ENCODE measurements around the gene SH3BP4. TPM values are rescaled to one million over a fixed set of nuclear protein-coding genes. Genes with fewer than 3 reads are reported as not detected.

The SH3BP4 gene
- total and polyA plus RNA-seq, 2 of the 13 experiments (the other 11 are each of a cell fraction or from before 2014, with no cell fraction given) = 34.6 to 99.1 TPM

- TF ChIP-seq ZNF609 (CRISPR knock-in tag; IDR thresholded peaks at IDR 0.05; ENCODE audit: borderline replicate concordance) (no peak), SMAD9 (CRISPR knock-in tag; IDR thresholded peaks at IDR 0.05) (no peak), SP4 (CRISPR knock-in tag; IDR thresholded peaks at IDR 0.05) (no peak)
Measured at GRCh38 chr2:235059161-235059560, 107.3 kb downstream of the SH3BP4 start (continued).

DNA sequence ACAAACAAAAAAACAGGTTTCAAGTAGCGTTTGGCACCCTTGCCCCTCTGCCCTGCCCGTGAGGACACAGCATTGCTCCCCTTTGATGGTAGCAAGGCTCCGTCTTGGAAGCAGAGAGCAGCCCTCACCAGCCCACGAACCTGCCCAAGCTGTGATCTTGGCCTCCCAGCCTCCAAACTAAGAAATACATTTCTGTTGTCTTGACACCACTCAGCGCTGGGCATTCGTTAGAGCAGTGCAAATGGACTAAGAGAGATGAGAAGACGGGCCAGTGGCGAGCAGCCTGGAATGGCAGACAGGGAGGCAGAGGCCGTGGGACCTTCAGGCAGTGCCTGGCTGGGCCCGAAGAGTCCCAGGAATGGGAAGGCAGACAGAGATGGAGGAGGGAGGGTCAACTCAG lies 109.8 kb downstream of the SH3BP4 start:
- H2AFZ ChIP-seq (ENCODE audit: low read length) = no peak overlapping the region
- peaks cover 12% of the 10 kb centered on the region for H3K4me1 ChIP-seq (ENCODE audit: insufficient read depth, low read length)
- POLR2A ChIA-PET = no interaction called here
- WGBS (ENCODE audit: low lambda C conversion rate) = 59% methylated on average over 10 of the region's 10 CpGs
- H3K79me2 ChIP-seq (ENCODE audit: insufficient read depth, low read length) = no peaks in the 10 kb centered on the region
- intact Hi-C loops (cut with micrococcal nuclease; ENCODE audit: unreplicated experiment) = no loop called here
- H3K27ac ChIP-seq (ENCODE audit: extremely low read length, insufficient read depth, low read length) = no peak overlapping the region
- ATAC-seq (peak; percentile 7; the same call in 2 of the 3 replicates), FAIRE-seq (no peak), DNase-seq (ENCODE audit: low spot score) (no peak)
- in situ Hi-C loops (cut with HindIII; ENCODE audit: extremely low pct_ligation_motif_present, low pct_unique_long_range_greater_than_20kb) = no loop called here
- no peaks in the 10 kb centered on the region for H3K9me3 ChIP-seq (ENCODE audit: low read length)
- H3K9ac ChIP-seq (ENCODE audit: insufficient read depth, low read depth, low read length) = no peak overlapping the region
- no peaks in the 10 kb centered on the region for H3K36me3 ChIP-seq (replicated peaks in 1 of 2; ENCODE audit: control insufficient read depth in 1 of 2, insufficient read depth in 2 of 2, low read length in 2 of 2)
- BruUV-seq (replicated peaks) = no TSS peak
- H3K27me3 ChIP-seq (ENCODE audit: control insufficient read depth in 1 of 2, insufficient read depth in 2 of 2, low read length in 2 of 2) = peaks cover 6 to 26% of the 10 kb centered on the region in 2 experiments
- H3K4me2 ChIP-seq (ENCODE audit: low read depth, low read length) = no peak overlapping the region
- CTCF ChIA-PET (ENCODE audit: low intra/inter-chr PET ratio, low total read pairs) = no interaction called here
- H4K20me1 ChIP-seq (ENCODE audit: insufficient read depth, low read length) = no peaks in the 10 kb centered on the region
- H3K4me3 ChIP-seq (replicated peaks in 1 of 3; ENCODE audit: insufficient read depth in 1 of 3, low read depth in 2 of 3, low read length in 3 of 3) = no peak overlapping the region
- no peak for TF ChIP-seq ZNF362 (CRISPR knock-in tag; IDR thresholded peaks at IDR 0.05; ENCODE audit: borderline replicate concordance)
- TF ChIP-seq GMEB1 (CRISPR knock-in tag; IDR thresholded peaks at IDR 0.05; ENCODE audit: borderline replicate concordance) = no peak
- no peak for TF ChIP-seq SNAPC4 (CRISPR knock-in tag; IDR thresholded peaks at IDR 0.05)
- no peak for TF ChIP-seq FOXO4 (CRISPR knock-in tag; conservative IDR thresholded peaks at IDR 0.05)
- TF ChIP-seq SNRNP70 (IDR thresholded peaks at IDR 0.05; ENCODE audit: low read depth, low read length) = no peak

Data from HepG2 (cell line).